Effector memory CD4-positive, alpha-beta T cell (primary cell): ENCODE measurements around the gene UQCC5.

ENCODE experiments used
- DNase-seq, 3 donors: peaks; one replicate each; pipeline ENCODE4 v3.0.0-alpha.2; 2020
- H3K27ac ChIP-seq: 2 replicates; pipeline ENCODE4 v1.7.0; 2013; ENCODE audit warnings: mild to moderate bottlenecking, low read length, moderate library complexity; ENCODE audit not compliant: insufficient read depth, poor library complexity, severe bottlenecking
- H3K27me3 ChIP-seq: replicated peaks from 2 replicates; pipeline ENCODE4 v1.7.0; 2013; ENCODE audit warnings: mild to moderate bottlenecking, low read length; ENCODE audit not compliant: insufficient read depth, control insufficient read depth, poor library complexity, severe bottlenecking
- H3K36me3 ChIP-seq: 2 replicates; pipeline ENCODE4 v1.7.0; 2013; ENCODE audit warnings: mild to moderate bottlenecking, low read length, moderate library complexity; ENCODE audit not compliant: control insufficient read depth, insufficient read depth
- H3K4me1 ChIP-seq: 2 replicates; pipeline ENCODE4 v1.7.0; 2013; ENCODE audit warnings: low read length, mild to moderate bottlenecking; ENCODE audit not compliant: control insufficient read depth, insufficient read depth, poor library complexity, severe bottlenecking
- H3K4me3 ChIP-seq: 2 replicates; pipeline ENCODE4 v1.7.0; 2013; ENCODE audit warnings: low read length, low read depth, mild to moderate bottlenecking; ENCODE audit not compliant: insufficient read depth, poor library complexity, severe bottlenecking
- H3K9me3 ChIP-seq: 2 replicates; pipeline ENCODE4 v1.7.0; 2013; ENCODE audit warnings: mild to moderate bottlenecking, low read length, moderate library complexity; ENCODE audit not compliant: control insufficient read depth

Gene UQCC5

GRCh38 chr3:52551118-52551517 is 14.7 kb downstream of the UQCC5 start:
- H3K9me3 ChIP-seq = no peaks in the 10 kb centered on the region
- H3K4me1 ChIP-seq = no peaks in the 10 kb centered on the region
- H3K36me3 ChIP-seq = peaks cover 65% of the 10 kb centered on the region
- H3K27me3 ChIP-seq = no peaks in the 10 kb centered on the region
- H3K4me3 ChIP-seq = no peak overlapping the region
- H3K27ac ChIP-seq = no peak overlapping the region
- DNase-seq = no peak

GRCh38 chr3:52552089-52552488 is 15.7 kb downstream of the UQCC5 start:
- Histone ChIP-seq H3K36me3 (peaks cover 59% of the 10 kb centered on the region), H3K27me3 (no peaks in the 10 kb centered on the region), H3K4me1 (no peaks in the 10 kb centered on the region), H3K27ac (peak overlapping the region; percentile 16), H3K9me3 (no peaks in the 10 kb centered on the region), H3K4me3 (no peak overlapping the region)
- no peak for DNase-seq

- Histone ChIP-seq H3K9me3 (no peaks in the 10 kb centered on the region), H3K36me3 (peaks cover 63% of the 10 kb centered on the region)
Measured at GRCh38 chr3:52554026-52554755, 17.8 kb downstream of the UQCC5 start.

GRCh38 chr3:52555056-52555455 is 18.7 kb downstream of the UQCC5 start:
- H3K27ac ChIP-seq = no peak overlapping the region
- no peaks in the 10 kb centered on the region for H3K9me3 ChIP-seq
- no peak for DNase-seq
- peaks cover 68% of the 10 kb centered on the region for H3K36me3 ChIP-seq
- peaks cover 4% of the 10 kb centered on the region for H3K4me1 ChIP-seq
- no peaks in the 10 kb centered on the region for H3K27me3 ChIP-seq
- H3K4me3 ChIP-seq = no peak overlapping the region

More at GRCh38 chr3:52554026-52554755, 17.8 kb downstream of the UQCC5 start:
- H3K27me3 ChIP-seq = no peaks in the 10 kb centered on the region
- no peak overlapping the region for H3K27ac ChIP-seq
- no peak overlapping the region for H3K4me3 ChIP-seq
- DNase-seq = no peak
- peaks cover under 1% of the 10 kb centered on the region for H3K4me1 ChIP-seq

GRCh38 chr3:52557011-52557960 is 20.9 kb downstream of the UQCC5 start:
- Histone ChIP-seq H3K27me3 (no peaks in the 10 kb centered on the region), H3K4me3 (no peak overlapping the region), H3K27ac (no peak overlapping the region), H3K36me3 (peaks cover 57% of the 10 kb centered on the region), H3K4me1 (peaks cover 4% of the 10 kb centered on the region), H3K9me3 (no peaks in the 10 kb centered on the region)
- DNase-seq = no peak

- no peak for DNase-seq
- no peak overlapping the region for H3K27ac ChIP-seq
- H3K4me3 ChIP-seq = no peak overlapping the region
- H3K36me3 ChIP-seq = peaks cover 62% of the 10 kb centered on the region
- H3K4me1 ChIP-seq = peaks cover 4% of the 10 kb centered on the region
- H3K9me3 ChIP-seq = no peaks in the 10 kb centered on the region
- no peaks in the 10 kb centered on the region for H3K27me3 ChIP-seq
Measured at GRCh38 chr3:52558436-52558835, 22.0 kb downstream of the UQCC5 start.

GRCh38 chr3:52561028-52561747 is 24.8 kb downstream of the UQCC5 start:
- Histone ChIP-seq H3K9me3 (no peaks in the 10 kb centered on the region), H3K4me3 (no peak overlapping the region), H3K4me1 (peaks cover 4% of the 10 kb centered on the region), H3K27me3 (no peaks in the 10 kb centered on the region), H3K36me3 (peaks cover 47% of the 10 kb centered on the region), H3K27ac (no peak overlapping the region)
- no peak for DNase-seq

GRCh38 chr3:52563984-52564383 is 27.6 kb downstream of the UQCC5 start:
- no peaks in the 10 kb centered on the region for H3K9me3 ChIP-seq
- peaks cover 28% of the 10 kb centered on the region for H3K36me3 ChIP-seq
- no peak overlapping the region for H3K27ac ChIP-seq
- no peaks in the 10 kb centered on the region for H3K27me3 ChIP-seq
- H3K4me1 ChIP-seq = peaks cover 4% of the 10 kb centered on the region
- DNase-seq = no peak
- no peak overlapping the region for H3K4me3 ChIP-seq

GRCh38 chr3:52568069-52568468 is 31.7 kb downstream of the UQCC5 start:
- no peaks in the 10 kb centered on the region for H3K4me1 ChIP-seq
- peaks cover 13% of the 10 kb centered on the region for H3K36me3 ChIP-seq
- H3K9me3 ChIP-seq = no peaks in the 10 kb centered on the region
- H3K4me3 ChIP-seq = no peak overlapping the region
- no peaks in the 10 kb centered on the region for H3K27me3 ChIP-seq
- no peak for DNase-seq
- no peak overlapping the region for H3K27ac ChIP-seq
